ENCODE results near the gene SHC1. TPM values are rescaled to one million over a fixed set of nuclear protein-coding genes. Genes with fewer than 3 reads are reported as not detected.
"Not testable (repeated sequence)": the region's sequence is repeated elsewhere in the genome, so short reads cannot be mapped to it uniquely, and the experiment has no call there.

Gene SHC1
- total RNA-seq, 2 donors from 2014 or later: 72.3 to 72.7 TPM

DNA sequence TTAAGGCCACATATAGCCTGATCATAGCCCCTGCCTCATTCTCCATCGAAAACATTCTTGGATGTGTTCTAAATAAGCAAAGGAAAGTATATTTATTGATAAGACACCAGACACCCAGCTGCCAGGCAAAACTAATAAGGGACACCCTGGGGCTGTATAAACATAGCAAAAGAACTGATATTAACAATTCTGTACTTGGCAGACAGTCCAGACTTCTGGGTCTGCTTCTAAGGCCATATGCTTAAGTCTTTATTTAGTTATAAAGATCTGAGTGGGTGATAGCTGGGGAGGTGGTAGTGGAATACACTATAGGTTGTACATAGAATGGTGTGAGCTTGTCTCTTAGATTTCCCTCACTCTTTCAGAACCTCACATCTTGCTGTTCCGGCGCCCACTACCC, 7.8 kb upstream of the SHC1 start:
- Mint-ChIP-seq H3K4me3 (no peak overlapping the region), H3K36me3 (peaks cover 6% of the 10 kb centered on the region), H3K27me3 (no peaks in the 10 kb centered on the region), H3K27ac (no peak overlapping the region), H3K9me3 (no peaks in the 10 kb centered on the region), H3K4me1 (ENCODE audit: low read depth in 2 of 2) (peaks cover 0 to 6% of the 10 kb centered on the region in 2 donors)
- DNase-seq (ENCODE audit: low spot score): no peak
- no peak for ATAC-seq

DNA sequence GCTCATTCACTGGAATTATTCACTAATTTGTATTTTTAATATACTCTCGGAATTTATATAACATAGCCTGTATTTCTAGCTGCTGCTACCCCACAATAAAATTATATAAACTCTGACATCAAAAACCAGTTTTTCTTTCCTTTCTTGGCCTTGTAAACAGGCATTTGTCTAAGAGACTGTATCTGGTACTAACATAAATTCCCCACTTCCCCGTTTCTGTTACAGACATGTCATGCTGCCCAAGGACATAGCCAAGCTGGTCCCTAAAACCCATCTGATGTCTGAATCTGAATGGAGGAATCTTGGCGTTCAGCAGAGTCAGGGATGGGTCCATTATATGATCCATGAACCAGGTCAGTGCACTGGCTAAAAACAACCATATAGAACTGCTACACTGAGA, 7.2 kb upstream of the SHC1 start:
- H3K27me3 Mint-ChIP-seq; H3K9me3 Mint-ChIP-seq; H3K4me1 Mint-ChIP-seq (ENCODE audit: low read depth in 2 of 2); H3K36me3 Mint-ChIP-seq; ATAC-seq; H3K27ac Mint-ChIP-seq; DNase-seq (ENCODE audit: low spot score): not testable (repeated sequence)
- peak overlapping the region; percentile 46 for H3K4me3 Mint-ChIP-seq

DNA sequence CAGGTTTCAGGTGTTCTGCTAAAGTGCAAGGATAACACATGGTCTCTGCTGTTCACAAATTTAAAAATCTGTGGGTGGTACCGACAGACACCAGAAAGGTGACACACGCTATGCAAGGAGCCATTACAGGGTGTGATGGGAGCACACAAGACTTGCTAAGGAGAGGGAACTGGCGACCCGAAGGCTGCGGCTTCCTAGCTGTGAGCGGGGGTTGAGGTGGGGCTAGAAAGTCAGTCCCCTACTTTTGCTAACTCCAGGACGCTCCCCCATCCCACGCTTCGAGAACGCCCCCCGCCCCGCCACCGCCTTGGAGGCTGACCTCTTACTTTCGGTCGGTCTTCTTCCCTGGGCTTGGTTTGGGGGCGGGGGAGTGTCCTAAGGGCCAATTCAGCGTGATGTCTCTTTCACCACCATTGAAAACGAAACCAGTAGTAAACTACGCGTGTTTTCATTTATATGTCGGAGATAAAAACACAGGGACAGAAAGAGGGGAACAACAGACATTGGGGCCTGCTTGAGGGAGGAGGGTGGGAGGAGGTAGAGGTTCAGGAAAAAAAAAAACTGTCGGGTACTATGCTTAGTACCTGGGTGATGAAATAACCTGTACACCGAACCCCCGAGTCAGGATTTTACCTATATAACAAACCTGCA, 5.0 kb upstream of the SHC1 start:
- peaks cover 23 to 28% of the 10 kb centered on the region in 2 donors for H3K4me1 Mint-ChIP-seq (ENCODE audit: low read depth in 2 of 2)
- peak; percentile 18 to 48 for ATAC-seq
- no peak overlapping the region for H3K27ac Mint-ChIP-seq

DNA sequence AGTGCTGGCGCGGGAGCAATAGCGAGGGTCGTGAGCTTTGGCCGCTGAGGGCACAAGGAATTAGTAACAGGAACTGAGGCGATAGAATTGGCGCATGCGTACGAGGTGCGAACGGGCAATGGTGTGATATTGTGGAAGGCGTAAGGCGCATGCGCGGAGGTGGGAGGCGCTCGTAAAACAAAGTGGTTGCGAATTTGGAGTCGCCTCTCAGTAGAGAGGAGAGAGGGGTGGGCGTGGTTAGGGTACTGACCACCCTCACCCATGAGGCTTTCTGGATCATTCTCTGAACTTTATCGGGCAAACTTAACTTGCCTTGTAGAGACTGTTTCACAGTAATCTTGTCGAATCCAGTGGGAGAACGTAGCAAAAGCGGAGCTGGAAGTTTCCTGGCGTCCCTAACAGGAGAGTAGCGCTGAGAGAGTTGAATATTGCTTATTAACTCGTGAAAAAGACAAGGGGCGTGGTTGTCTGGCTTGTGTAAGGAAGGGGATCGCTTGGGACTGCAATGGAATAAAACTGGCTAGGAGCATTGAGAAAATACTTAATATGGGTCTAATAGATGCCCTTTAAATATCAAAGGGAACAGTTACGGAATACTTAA, 4.4 kb upstream of the SHC1 start:
- no peak overlapping the region for H3K4me3 Mint-ChIP-seq
- peaks cover 6% of the 10 kb centered on the region for H3K36me3 Mint-ChIP-seq
- ATAC-seq: peak; percentile 66 to 79
- peak; percentile 95 for DNase-seq (ENCODE audit: low spot score)
- no peak overlapping the region for H3K27ac Mint-ChIP-seq
- peaks cover 23 to 28% of the 10 kb centered on the region in 2 donors for H3K4me1 Mint-ChIP-seq (ENCODE audit: low read depth in 2 of 2)
- no peaks in the 10 kb centered on the region for H3K27me3 Mint-ChIP-seq
- H3K9me3 Mint-ChIP-seq: no peaks in the 10 kb centered on the region

More for the DNA sequence above, 5.0 kb upstream of the SHC1 start:
- Mint-ChIP-seq H3K9me3 (no peaks in the 10 kb centered on the region), H3K27me3 (no peaks in the 10 kb centered on the region), H3K36me3 (peaks cover 6% of the 10 kb centered on the region), H3K4me3 (no peak overlapping the region)
- DNase-seq (ENCODE audit: low spot score): peak; percentile 86

DNA sequence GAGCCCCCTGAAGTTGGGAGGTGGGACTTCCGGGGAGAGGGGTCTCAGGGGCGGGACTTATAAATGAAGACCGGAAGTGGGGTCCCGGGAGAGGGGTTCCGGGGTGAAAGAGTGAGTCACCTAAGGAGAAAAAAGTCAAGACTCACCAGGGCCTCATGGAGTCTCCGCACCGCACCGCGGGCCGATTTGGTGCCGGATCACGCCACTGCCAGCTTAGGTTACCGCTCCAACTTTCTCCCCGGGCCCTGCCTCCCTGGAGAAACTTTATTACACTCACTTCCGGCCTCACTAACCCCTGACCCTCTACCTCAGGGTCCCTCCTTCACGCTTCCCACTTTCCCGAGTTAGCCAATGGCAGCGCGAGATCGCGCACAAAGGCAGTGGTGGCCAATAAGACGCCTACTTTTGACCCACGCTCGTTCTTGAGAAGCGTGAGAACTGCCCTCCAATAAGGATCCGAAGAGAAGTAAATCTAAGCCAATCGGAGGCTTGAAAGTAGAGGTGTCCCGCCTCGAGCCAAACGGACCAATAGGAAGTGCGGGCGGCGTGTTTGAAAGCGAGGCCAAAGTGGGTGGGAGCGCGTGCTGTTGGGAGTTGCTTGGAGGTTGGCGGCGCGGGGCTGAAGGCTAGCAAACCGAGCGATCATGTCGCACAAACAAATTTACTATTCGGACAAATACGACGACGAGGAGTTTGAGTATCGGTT, 3.7 kb upstream of the SHC1 start, which contains the start of gene CKS1B:
CKS1B (plus strand) TSS at position 580 of the 706 bp plus-strand sequence; CDS start at position 645, 65 bp downstream.
- DNase-seq (ENCODE audit: low spot score) (peak; percentile 98), ATAC-seq (peak; percentile 91 to 92)
- H3K27me3 Mint-ChIP-seq: no peaks in the 10 kb centered on the region
- no peaks in the 10 kb centered on the region for H3K9me3 Mint-ChIP-seq
- no peak within 1 kb of the TSS for H3K27ac Mint-ChIP-seq
- peaks cover 28 to 30% of the 10 kb centered on the region in 2 donors for H3K4me1 Mint-ChIP-seq (ENCODE audit: low read depth in 2 of 2)
- peaks cover 3% of the 10 kb centered on the region for H3K36me3 Mint-ChIP-seq
- no peak within 1 kb of the TSS for H3K4me3 Mint-ChIP-seq

DNA sequence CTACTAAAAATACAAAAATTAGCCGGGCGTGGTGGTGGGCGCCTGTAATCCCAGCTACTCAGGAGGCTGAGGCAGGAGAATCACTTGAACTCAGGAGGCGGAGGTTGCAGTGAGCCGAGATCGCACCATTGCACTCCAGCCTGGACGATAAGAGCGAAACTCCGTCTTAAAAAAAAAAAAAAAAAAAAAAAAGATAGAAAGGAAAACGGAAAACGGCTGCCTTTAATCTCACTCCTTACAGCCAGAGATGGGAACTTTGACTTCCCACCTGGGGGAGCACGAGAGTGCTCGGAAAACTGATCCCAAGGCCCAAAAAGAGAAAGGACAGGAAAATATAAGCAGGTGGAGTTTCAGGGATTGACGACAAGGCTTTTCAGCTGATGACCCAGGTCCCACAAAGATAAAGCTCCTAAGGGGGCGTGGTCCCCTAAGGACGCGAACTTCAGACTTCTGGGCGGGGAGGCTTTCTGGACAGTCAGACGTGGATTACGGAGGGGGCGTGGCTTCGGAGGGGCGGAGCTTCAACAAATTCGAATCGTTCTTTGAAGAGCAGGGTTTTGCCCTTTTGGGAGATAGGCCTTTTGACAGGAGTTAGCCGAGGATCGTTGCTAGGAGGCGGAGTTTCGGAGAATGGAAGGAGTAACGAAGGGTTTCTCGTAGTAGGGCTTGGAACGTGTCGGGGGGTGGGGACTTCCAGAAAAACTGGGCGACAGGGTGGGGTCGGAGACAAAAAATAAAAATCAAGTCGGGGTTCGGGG, 3.0 kb upstream of the SHC1 start:
- Mint-ChIP-seq H3K4me3 (no peak overlapping the region), H3K36me3 (no peaks in the 10 kb centered on the region), H3K27ac (no peak overlapping the region), H3K4me1 (ENCODE audit: low read depth in 2 of 2) (peaks cover 33 to 35% of the 10 kb centered on the region in 2 donors), H3K9me3 (no peaks in the 10 kb centered on the region), H3K27me3 (no peaks in the 10 kb centered on the region)
- DNase-seq (ENCODE audit: low spot score): peak; percentile 94
- ATAC-seq: peak; percentile 35 to 49

DNA sequence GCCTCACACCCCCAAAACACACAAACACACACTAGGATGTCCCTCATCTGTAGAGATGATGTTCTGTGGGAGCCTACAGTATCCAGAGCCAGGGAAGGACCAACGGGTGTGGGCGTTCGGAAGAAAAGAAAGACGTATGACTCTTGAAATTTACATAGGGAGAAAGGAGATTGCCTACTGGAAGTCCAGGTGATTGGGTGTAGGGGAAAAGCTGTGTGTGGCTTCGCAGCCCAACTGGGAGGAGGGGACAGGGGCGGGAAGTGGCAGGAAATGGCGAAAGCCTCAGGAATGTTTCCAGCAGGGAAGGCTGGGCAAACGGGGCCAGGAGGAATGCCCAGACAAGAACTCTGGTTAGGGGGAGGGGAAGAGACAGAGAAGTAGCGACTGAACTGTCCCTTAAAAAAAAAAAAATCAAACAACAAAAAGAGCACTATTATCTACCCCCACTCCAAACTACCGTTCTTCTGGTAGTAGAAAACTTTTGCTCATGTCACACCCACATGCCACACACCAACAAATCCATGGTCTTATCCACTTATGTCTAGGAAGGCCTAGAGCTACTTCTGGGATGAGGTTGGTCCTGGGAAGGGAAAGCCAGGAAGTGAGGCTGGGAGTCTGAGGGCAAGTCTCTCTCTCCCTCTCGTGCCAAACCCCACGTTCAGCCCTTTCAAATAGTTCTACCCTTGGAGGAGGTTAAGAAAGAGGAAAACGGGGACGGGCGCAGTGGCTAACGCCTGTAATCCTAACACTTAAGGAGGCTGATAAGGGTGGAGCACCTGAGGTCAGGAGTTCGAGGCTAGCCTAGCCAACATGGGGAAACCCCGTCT, 2.2 kb upstream of the SHC1 start:
- H3K36me3 Mint-ChIP-seq: no peaks in the 10 kb centered on the region
- DNase-seq (ENCODE audit: low spot score) (no peak), ATAC-seq (no peak)
- no peaks in the 10 kb centered on the region for H3K9me3 Mint-ChIP-seq
- no peaks in the 10 kb centered on the region for H3K27me3 Mint-ChIP-seq
- no peak overlapping the region for H3K4me3 Mint-ChIP-seq
- no peak overlapping the region for H3K27ac Mint-ChIP-seq
- peaks cover 33 to 36% of the 10 kb centered on the region in 2 donors for H3K4me1 Mint-ChIP-seq (ENCODE audit: low read depth in 2 of 2)

DNA sequence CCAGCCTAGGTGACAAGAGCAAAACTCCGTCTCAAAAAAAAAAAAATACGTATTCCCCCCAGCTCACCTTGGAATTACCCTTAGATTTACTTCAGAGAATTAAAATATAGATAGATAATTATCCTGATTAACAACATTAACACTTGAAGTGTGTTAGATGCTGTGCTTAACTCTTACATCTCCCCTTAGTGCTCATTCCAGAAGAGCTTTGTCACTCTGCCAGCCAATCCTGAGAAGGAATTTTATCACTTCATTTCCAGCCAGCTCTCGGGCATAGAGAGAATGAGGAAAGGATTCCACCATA, 1.6 kb upstream of the SHC1 start:
- no peak for ATAC-seq
- Mint-ChIP-seq H3K4me3 (no peak overlapping the region), H3K27ac (no peak overlapping the region), H3K9me3 (no peaks in the 10 kb centered on the region), H3K4me1 (ENCODE audit: low read depth in 2 of 2) (peaks cover 33 to 36% of the 10 kb centered on the region in 2 donors), H3K36me3 (no peaks in the 10 kb centered on the region), H3K27me3 (no peaks in the 10 kb centered on the region)
- DNase-seq (ENCODE audit: low spot score): no peak

DNA sequence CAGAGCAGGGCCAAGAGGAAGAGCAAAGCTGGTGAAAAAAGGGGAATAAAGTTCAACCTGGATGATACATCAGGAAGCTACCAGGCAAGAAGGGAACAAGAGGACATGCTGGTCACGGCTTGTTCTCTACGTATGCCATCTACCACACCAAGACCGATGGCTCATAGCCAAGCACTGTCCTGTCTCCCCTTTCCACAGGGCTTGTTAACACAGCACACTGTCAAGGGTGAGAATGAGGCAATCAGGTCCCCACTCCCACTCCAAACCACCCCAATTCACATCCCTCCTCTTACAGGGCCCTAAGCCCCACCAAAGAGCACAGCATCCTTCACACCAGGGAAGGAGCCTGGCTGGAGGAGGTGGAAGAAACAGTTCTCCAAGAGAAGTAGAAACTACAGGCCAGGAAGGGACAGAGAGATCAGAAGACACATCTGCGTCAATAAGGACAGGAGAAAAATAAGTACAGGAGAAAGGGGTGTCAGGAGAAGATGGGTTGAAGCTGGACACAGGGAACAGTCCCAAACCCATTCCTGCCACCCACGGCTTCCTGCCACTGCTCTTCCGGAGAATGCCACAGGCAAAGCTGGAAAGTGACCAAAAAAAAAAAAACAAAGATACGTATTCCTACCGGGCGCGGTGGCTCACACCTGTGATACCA, 923 bp upstream of the SHC1 start:
- no peaks in the 10 kb centered on the region for H3K27me3 Mint-ChIP-seq
- peak overlapping the region; percentile 65 for H3K4me3 Mint-ChIP-seq
- H3K36me3 Mint-ChIP-seq: no peaks in the 10 kb centered on the region
- DNase-seq (ENCODE audit: low spot score) (no peak), ATAC-seq (no peak)
- H3K9me3 Mint-ChIP-seq: no peaks in the 10 kb centered on the region
- peaks cover 33 to 36% of the 10 kb centered on the region in 2 donors for H3K4me1 Mint-ChIP-seq (ENCODE audit: low read depth in 2 of 2)
- peak overlapping the region; percentile 63 to 69 for H3K27ac Mint-ChIP-seq

DNA sequence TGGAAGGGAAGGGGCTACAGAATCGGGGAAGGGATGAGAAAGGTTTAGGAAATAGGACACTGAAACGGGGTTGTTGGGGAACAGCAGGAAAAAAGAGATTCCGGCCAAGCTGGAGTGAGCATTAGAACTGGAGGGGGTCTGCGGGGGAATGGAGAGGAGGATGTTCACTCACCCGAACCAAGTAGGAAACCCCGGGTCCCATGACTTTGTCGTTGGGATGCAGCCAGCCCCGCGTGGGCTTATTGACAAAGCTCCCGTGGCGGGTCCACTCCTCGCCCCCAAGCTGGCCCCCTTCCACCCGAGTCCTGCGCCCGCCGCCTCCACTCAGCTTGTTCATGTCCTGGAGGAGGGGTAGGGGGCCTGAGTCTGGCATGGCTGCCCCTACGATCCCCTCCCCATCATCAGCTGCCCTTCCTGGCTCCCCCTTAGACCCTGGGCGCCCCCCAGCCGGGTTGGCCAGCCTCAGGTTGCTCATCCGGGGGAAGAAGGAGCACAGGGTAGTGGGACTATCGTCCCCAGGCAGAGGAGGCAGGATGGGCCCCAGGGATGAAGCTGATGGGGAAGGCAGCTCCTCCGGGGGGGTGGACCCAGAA, 591 bp downstream of the SHC1 start:
- ATAC-seq: no peak
- no peak for DNase-seq (ENCODE audit: low spot score)
- H3K27ac Mint-ChIP-seq: peak overlapping the region; percentile 62 to 86
- peak overlapping the region; percentile 32 for H3K4me3 Mint-ChIP-seq
- H3K36me3 Mint-ChIP-seq: no peaks in the 10 kb centered on the region
- no peaks in the 10 kb centered on the region for H3K27me3 Mint-ChIP-seq
- H3K9me3 Mint-ChIP-seq: no peaks in the 10 kb centered on the region
- peaks cover 33 to 36% of the 10 kb centered on the region in 2 donors for H3K4me1 Mint-ChIP-seq (ENCODE audit: low read depth in 2 of 2)

DNA sequence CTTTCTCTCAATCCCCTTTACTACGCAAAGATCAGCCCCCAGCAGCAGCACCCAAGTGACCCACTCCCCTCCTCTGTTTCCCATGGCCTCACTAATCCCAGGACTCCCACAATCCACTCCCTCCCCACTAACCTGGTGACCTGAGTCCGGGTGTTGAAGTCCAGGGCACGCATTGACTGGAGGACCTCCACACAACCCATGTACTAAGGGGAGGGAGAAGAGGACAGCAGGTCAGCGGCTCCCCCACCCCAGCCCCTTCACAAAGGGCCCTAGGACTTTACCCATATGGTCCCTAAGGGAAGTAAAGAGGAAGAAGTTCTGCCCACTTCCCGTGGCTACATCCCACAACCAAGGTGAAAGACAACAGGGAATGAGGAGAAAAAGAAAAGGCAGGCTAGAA, 1.3 kb downstream of the SHC1 start:
- Mint-ChIP-seq H3K9me3 (no peaks in the 10 kb centered on the region), H3K4me3 (peak overlapping the region; percentile 32), H3K27me3 (no peaks in the 10 kb centered on the region), H3K27ac (peak overlapping the region; percentile 62 to 86), H3K36me3 (no peaks in the 10 kb centered on the region), H3K4me1 (ENCODE audit: low read depth in 2 of 2) (peaks cover 33 to 36% of the 10 kb centered on the region in 2 donors)
- ATAC-seq (no peak), DNase-seq (ENCODE audit: low spot score) (no peak)

DNA sequence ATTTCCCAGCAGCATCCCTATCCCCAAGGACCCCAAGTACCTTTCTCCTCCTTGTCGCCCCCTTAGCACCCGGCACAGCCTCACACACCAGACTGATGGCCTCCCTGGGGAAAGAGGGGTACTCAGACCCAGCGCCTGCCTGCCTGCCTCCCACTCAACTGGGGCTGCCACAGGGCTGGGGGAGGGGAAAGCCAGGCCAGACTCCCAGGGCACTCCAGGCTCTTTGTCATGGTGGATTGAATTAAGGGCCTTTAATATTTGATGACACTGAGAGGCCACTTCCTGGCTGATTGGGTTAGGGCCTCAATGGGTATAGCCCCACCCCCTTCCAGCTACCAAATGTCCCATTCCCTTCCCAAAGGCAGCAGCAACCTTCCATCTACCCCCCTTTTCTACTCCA, 1.8 kb downstream of the SHC1 start:
- H3K4me3 Mint-ChIP-seq: no peak overlapping the region
- ATAC-seq (no peak), DNase-seq (ENCODE audit: low spot score) (no peak)
- H3K27me3 Mint-ChIP-seq: no peaks in the 10 kb centered on the region
- H3K4me1 Mint-ChIP-seq (ENCODE audit: low read depth in 2 of 2): peaks cover 36 to 40% of the 10 kb centered on the region in 2 donors
- peaks cover 3% of the 10 kb centered on the region for H3K36me3 Mint-ChIP-seq
- H3K27ac Mint-ChIP-seq: peak overlapping the region; percentile 62 to 86
- H3K9me3 Mint-ChIP-seq: no peaks in the 10 kb centered on the region

All from natural killer cell treated with Interleukin-12 subunit alpha and Interleukin-12 subunit beta and Interleukin-15 and Interleukin-18, amount 100 ng/mL, for 72 hours (primary cell).